H1 (cell line): ENCODE measurements around the gene CDK5RAP3. TPM values are rescaled to one million over a fixed set of nuclear protein-coding genes. Genes with fewer than 3 reads are reported as not detected.
A peak's percentile ranks its signal among the peaks of the same experiment; 100 is the strongest.

ENCODE experiments used
- CTCF ChIA-PET: fragments of 300-600 bp; sonication (Branson Sonifier 250); formaldehyde crosslinking; loops from one replicate; lab custom pipeline; 2021; ENCODE audit not compliant: partially characterized antibody; lab: Charles Lee
- POLR2A ChIA-PET: fragments of 300-600 bp; sonication (Branson Sonifier 250); formaldehyde crosslinking; loops from one replicate; lab custom pipeline; 2021; ENCODE audit warnings: inconsistent platforms; ENCODE audit not compliant: partially characterized antibody; lab: Charles Lee
- DNase-seq, 2 experiments: peaks; one replicate each; pipeline versions ENCODE4 v3.0.0 to v3.0.0-alpha.2; 2010 to 2022; ENCODE audit warnings: low spot score in 2 of 2, low read depth in 1 of 2, mixed read lengths in 1 of 2
- FAIRE-seq: peaks from 2 replicates; lab custom pipeline; 2011; peaks lifted over from hg19 to GRCh38; lab: Jason Lieb, UNC
- H2AFZ ChIP-seq: 2 replicates; pipeline ENCODE4 v1.8.1; 2012; ENCODE audit warnings: low read length, inconsistent platforms
- H2AK5ac ChIP-seq: 2 replicates; pipeline ENCODE4 v1.6.1; 2013; ENCODE audit warnings: low read depth, low read length
- H2BK120ac ChIP-seq: replicated peaks from 2 replicates; pipeline ENCODE3; 2013; ENCODE audit warnings: low read depth, low read length, inconsistent platforms
- H2BK12ac ChIP-seq: 2 replicates; pipeline ENCODE4 v1.6.1; 2013; ENCODE audit warnings: low read depth, low read length
- H2BK15ac ChIP-seq: 2 replicates; pipeline ENCODE4 v1.6.1; 2013; ENCODE audit warnings: low read length
- H2BK20ac ChIP-seq: 2 replicates; pipeline ENCODE4 v1.6.1; 2013; ENCODE audit warnings: low read length
- H2BK5ac ChIP-seq: 2 replicates; pipeline ENCODE4 v1.6.1; 2013; ENCODE audit warnings: low read depth, low read length
- H3K14ac ChIP-seq: 2 replicates; pipeline ENCODE4 v1.6.1; 2013; ENCODE audit warnings: inconsistent platforms; ENCODE audit not compliant: insufficient read length
- H3K18ac ChIP-seq: 2 replicates; pipeline ENCODE4 v1.6.1; 2013; ENCODE audit warnings: low read length; ENCODE audit errors: extremely low read depth
- H3K23ac ChIP-seq: 2 replicates; pipeline ENCODE4 v1.6.1; 2013; ENCODE audit warnings: inconsistent platforms; ENCODE audit not compliant: insufficient read length
- H3K23me2 ChIP-seq: 2 replicates; pipeline ENCODE4 v1.6.1; 2013; ENCODE audit warnings: low read depth, low read length
- H3K27ac ChIP-seq: 2 replicates; pipeline ENCODE4 v1.6.1; 2011; ENCODE audit warnings: low read depth, low read length, inconsistent platforms
- H3K27me3 ChIP-seq, 4 experiments: replicated peaks in 1 of 4; 1 replicate in 1 of 4; 2 replicates in 3 of 4; pipeline versions ENCODE4 v1.6.1 to v1.8.1; 2011 to 2013; ENCODE audit warnings: low read length in 3 of 4, mild to moderate bottlenecking in 3 of 4, inconsistent platforms in 2 of 4, mixed read lengths in 2 of 4, moderate library complexity in 1 of 4; ENCODE audit not compliant: control insufficient read depth in 3 of 4, insufficient read depth in 3 of 4; ENCODE audit errors: extremely low read depth in 1 of 4
- H3K36me3 ChIP-seq, 4 experiments: 2 replicates each; pipeline versions ENCODE4 v1.6.1 to v1.8.1; 2011 to 2013; ENCODE audit warnings: mild to moderate bottlenecking in 4 of 4, low read length in 3 of 4, moderate library complexity in 2 of 4, control low read depth in 1 of 4, inconsistent platforms in 1 of 4; ENCODE audit not compliant: insufficient read depth in 4 of 4, control insufficient read depth in 2 of 4
- H3K4ac ChIP-seq: replicated peaks from 2 replicates; pipeline ENCODE3; 2013; ENCODE audit warnings: low read length, low read depth, mixed read lengths, inconsistent platforms; ENCODE audit not compliant: insufficient read length
- H3K4me1 ChIP-seq, 4 experiments: replicated peaks in 1 of 4; 1 replicate in 1 of 4; 2 replicates in 3 of 4; pipeline versions ENCODE4 v1.6.1 to v1.8.1; 2011 to 2013; ENCODE audit warnings: low read length in 3 of 4, inconsistent platforms in 2 of 4, mixed read lengths in 1 of 4; ENCODE audit not compliant: insufficient read depth in 4 of 4, control insufficient read depth in 3 of 4
- H3K4me2 ChIP-seq, 2 experiments: 2 replicates each; pipeline versions ENCODE4 v1.6.1 to v1.8.1; 2011 to 2013; ENCODE audit warnings: low read depth in 2 of 2, low read length in 2 of 2, control low read depth in 1 of 2, inconsistent platforms in 1 of 2, mild to moderate bottlenecking in 1 of 2; ENCODE audit not compliant: insufficient read depth in 1 of 2
- H3K4me3 ChIP-seq, 4 experiments: fragments of 200-600, 300-600 bp in 1 of 4; sonication (generic), shearing (Covaris generic), sonication (Bioruptor Twin) in 1 of 4; 2 replicates each; pipeline versions ENCODE4 v1.5.1 to v1.8.1; 2011 to 2016; ENCODE audit warnings: low read length in 4 of 4, low read depth in 3 of 4, control low read depth in 2 of 4, inconsistent platforms in 2 of 4, mild to moderate bottlenecking in 2 of 4, mixed read lengths in 1 of 4, moderate library complexity in 1 of 4; ENCODE audit not compliant: insufficient read depth in 2 of 4; ENCODE audit errors: extremely low read depth in 1 of 4
- H3K56ac ChIP-seq: replicated peaks from 2 replicates; pipeline ENCODE3; 2013; ENCODE audit warnings: low read depth, mild to moderate bottlenecking, mixed read lengths, low read length, inconsistent platforms; ENCODE audit not compliant: insufficient read length
- H3K79me1 ChIP-seq: 2 replicates; pipeline ENCODE4 v1.6.1; 2013; ENCODE audit warnings: low read depth, low read length, control low read depth
- H3K79me2 ChIP-seq, 2 experiments: 2 replicates each; pipeline versions ENCODE4 v1.6.1 to v1.8.1; 2012 to 2013; ENCODE audit warnings: low read length in 2 of 2, mild to moderate bottlenecking in 2 of 2, inconsistent platforms in 1 of 2; ENCODE audit not compliant: insufficient read depth in 2 of 2, control insufficient read depth in 1 of 2
- H3K9ac ChIP-seq, 4 experiments: replicated peaks in 1 of 4; 1 replicate in 1 of 4; 2 replicates in 3 of 4; pipeline versions ENCODE4 v1.6.1 to v1.8.1; 2011 to 2013; ENCODE audit warnings: low read depth in 3 of 4, low read length in 3 of 4, control low read depth in 2 of 4, mild to moderate bottlenecking in 2 of 4, moderate library complexity in 2 of 4, inconsistent platforms in 1 of 4; ENCODE audit errors: extremely low read depth in 1 of 4
- H3K9me3 ChIP-seq, 2 experiments: 2 replicates each; pipeline versions ENCODE4 v1.6.1 to v1.8.1; 2012 to 2013; ENCODE audit warnings: mild to moderate bottlenecking in 2 of 2, moderate library complexity in 2 of 2, control low read depth in 1 of 2, inconsistent platforms in 1 of 2, low read depth in 1 of 2, low read length in 1 of 2, mixed read lengths in 1 of 2; ENCODE audit not compliant: insufficient read depth in 2 of 2
- H4K20me1 ChIP-seq, 2 experiments: replicated peaks in 1 of 2; 2 replicates each; pipeline versions ENCODE3 to v1.8.1; 2011 to 2013; ENCODE audit warnings: inconsistent platforms in 2 of 2, low read length in 2 of 2, mild to moderate bottlenecking in 1 of 2; ENCODE audit not compliant: insufficient read depth in 2 of 2, control insufficient read depth in 1 of 2
- H4K5ac ChIP-seq: 2 replicates; pipeline ENCODE4 v1.6.1; 2013; ENCODE audit warnings: low read length, low read depth, mixed read lengths, inconsistent platforms; ENCODE audit not compliant: insufficient read length
- H4K8ac ChIP-seq: 2 replicates; pipeline ENCODE4 v1.8.0; 2013; ENCODE audit warnings: mild to moderate bottlenecking, moderate library complexity, low read length, inconsistent platforms; ENCODE audit not compliant: insufficient read depth; ENCODE audit errors: extremely low read depth
- H4K91ac ChIP-seq: replicated peaks from 2 replicates; pipeline ENCODE3; 2013; ENCODE audit warnings: low read length, mixed read lengths, inconsistent platforms; ENCODE audit not compliant: insufficient read length
- EGR1 ChIP-seq: IDR thresholded peaks from 2 replicates; pipeline ENCODE4 v1.6.1; 2011; ENCODE audit warnings: low read depth, low read length, borderline replicate concordance
- FOSL1 ChIP-seq: IDR thresholded peaks from 2 replicates; pipeline ENCODE4 v1.6.1; 2011; ENCODE audit warnings: mild to moderate bottlenecking, low read depth, low read length, moderate library complexity; ENCODE audit not compliant: insufficient read depth
- JUN ChIP-seq: IDR thresholded peaks from 2 replicates; pipeline ENCODE4 v1.6.1; 2011; ENCODE audit warnings: low read depth, mild to moderate bottlenecking, improper control_type of control experiment, low read length
- MAX ChIP-seq: IDR thresholded peaks from 2 replicates; pipeline ENCODE4 v1.6.1; 2012; ENCODE audit warnings: inconsistent platforms
- POLR2AphosphoS5 ChIP-seq: IDR thresholded peaks from 2 replicates; pipeline ENCODE4 v1.6.1; 2011; ENCODE audit warnings: low read depth, low read length
- RNF2 ChIP-seq: fragments of 200-900, 300-1000 bp; sonication (generic); IDR thresholded peaks from 2 replicates; pipeline ENCODE4 v1.7.1; 2016; ENCODE audit warnings: borderline replicate concordance, low read depth, mild to moderate bottlenecking, antibody characterized with exemption, low read length; ENCODE audit not compliant: poor library complexity, severe bottlenecking; ENCODE audit errors: missing control alignments
- RXRA ChIP-seq: IDR thresholded peaks from 2 replicates; pipeline ENCODE4 v1.6.1; 2011; ENCODE audit warnings: low read depth, mild to moderate bottlenecking, low read length, moderate library complexity; ENCODE audit not compliant: insufficient read depth
- TAF1 ChIP-seq: IDR thresholded peaks from 2 replicates; pipeline ENCODE4 v1.6.1; 2011; ENCODE audit warnings: mild to moderate bottlenecking, low read depth, low read length
- TAF7 ChIP-seq: optimal IDR thresholded peaks from 2 replicates; pipeline ENCODE3; 2011; ENCODE audit warnings: low read depth, mild to moderate bottlenecking, inconsistent platforms, low read length, moderate library complexity, borderline replicate concordance
- WGBS, 2 experiments: shearing (Covaris generic) in 1 of 2; methylation state at CpG; one replicate each; pipeline versions ENCODE4 v1.1.6 to v1.1.7; 2013 to 2015; ENCODE audit warnings: low lambda C conversion rate in 2 of 2, mixed read lengths in 2 of 2, inconsistent platforms in 1 of 2, low coverage in 1 of 2, missing lambda C conversion rate in 1 of 2; ENCODE audit not compliant: insufficient replicate concordance in 2 of 2, insufficient coverage in 1 of 2, insufficient read length in 1 of 2; ENCODE audit errors: extremely low coverage in 1 of 2, missing lambda C conversion rate in 1 of 2; 5-methylcytosine and 5-hydroxymethylcytosine counted together
- polyA plus RNA-seq, 7 experiments: library from polyadenylated mRNA; depleted of rRNA in 3 of 7; stranded (reverse) in 5 of 7; unstranded in 2 of 7; fragments of >200 nt in 5 of 7; fragments of 200-250 nt in 2 of 7; gene quantifications; 1 replicate in 5 of 7; 2 replicates in 1 of 7; 4 replicates in 1 of 7; pipeline versions ENCODE4 v1.2.1 to v1.2.3, GENCODE V29; 2011 to 2013; ENCODE audit warnings: missing spikeins in 2 of 7, mixed read lengths in 2 of 7
- total RNA-seq: library from RNA; stranded (reverse); fragmentation: NEBNext Ultra II Directional; extraction: Animal tissue kit (Norgen Biotek cat#: 25700); gene quantifications from 2 replicates; pipeline ENCODE4 v1.2.1, GENCODE V29; 2021

CDK5RAP3 gene
- total and polyA plus RNA-seq, 2 of the 8 experiments (the other 6 are each of a cell fraction or from before 2014, with no cell fraction given), result 88.2 to 93.2 TPM

GRCh38 chr17:48014595-48015111, 43.7 kb downstream of the CDK5RAP3 start:
- TF ChIP-seq RXRA (no peak), TAF7 (no peak), MAX (no peak), JUN (no peak), POLR2AphosphoS5 (no peak), TAF1 (no peak), FOSL1 (no peak), EGR1 (no peak), RNF2 (no peak)
- H3K27ac ChIP-seq, result no peak overlapping the region
- H2BK20ac ChIP-seq, result peak overlapping the region; percentile 61; the same call in 1 of the 2 replicates
- H3K23ac ChIP-seq, result no peak overlapping the region
- H2BK120ac ChIP-seq, result no peak overlapping the region
- H2BK5ac ChIP-seq, result no peak overlapping the region; the same call in 1 of the 2 replicates
- H4K20me1 ChIP-seq, result no peaks in the 10 kb centered on the region
- POLR2A ChIA-PET, result interaction anchor here (0.7 to 2.3 kb wide), 7 partner anchors 20 to 41 kb away, joined by 3 to 7 read pairs (median 4); partner anchors contain the start of gene NFE2L1
- no peak overlapping the region for H2AK5ac ChIP-seq
- no peaks in the 10 kb centered on the region for H3K9me3 ChIP-seq
- H3K79me2 ChIP-seq, result no peaks in the 10 kb centered on the region
- 0 out of 2 replicates have a peak overlapping the region, but pooled peaks have one; percentile 27 for H2AFZ ChIP-seq
- H4K5ac ChIP-seq, result no peak overlapping the region
- FAIRE-seq, result no peak
- 77% methylated on average over 8 of the region's 8 CpGs; no CpG with 5 or more reads in 1 of the 2 experiments for WGBS, 2 experiments
- no peak overlapping the region for H4K91ac ChIP-seq
- no peak overlapping the region for H3K4me2 ChIP-seq
- no peak overlapping the region for H3K4me3 ChIP-seq
- no peak overlapping the region for H4K8ac ChIP-seq
- no peak overlapping the region for H3K56ac ChIP-seq
- H2BK12ac ChIP-seq, result no peak overlapping the region
- DNase-seq, result no peak
- H3K4me1 ChIP-seq, result peaks cover 4 to 14% (median 9%) of the 10 kb centered on the region in 4 experiments
- no peak overlapping the region for H3K9ac ChIP-seq
- CTCF ChIA-PET, result interaction anchor here (0.7 to 27.8 kb wide), 11 partner anchors 13 to 174 kb away, joined by 3 to 698 read pairs (median 4); partner anchors contain the start of genes CDK5RAP3, PNPO, PRR15L and SCRN2
- H2BK15ac ChIP-seq, result no peak overlapping the region
- H3K79me1 ChIP-seq, result no peaks in the 10 kb centered on the region
- H3K36me3 ChIP-seq, result no peaks in the 10 kb centered on the region
- peaks cover 8% of the 10 kb centered on the region for H3K23me2 ChIP-seq
- no peak overlapping the region for H3K4ac ChIP-seq
- H3K18ac ChIP-seq, result no peak overlapping the region; the same call in 1 of the 2 replicates
- H3K27me3 ChIP-seq, result peaks cover 0 to 13% (median 8%) of the 10 kb centered on the region in 4 experiments; a peak in 6 of 7 replicates
- H3K14ac ChIP-seq, result no peak overlapping the region
